ENCODE data around the gene STARD9.

DNA sequence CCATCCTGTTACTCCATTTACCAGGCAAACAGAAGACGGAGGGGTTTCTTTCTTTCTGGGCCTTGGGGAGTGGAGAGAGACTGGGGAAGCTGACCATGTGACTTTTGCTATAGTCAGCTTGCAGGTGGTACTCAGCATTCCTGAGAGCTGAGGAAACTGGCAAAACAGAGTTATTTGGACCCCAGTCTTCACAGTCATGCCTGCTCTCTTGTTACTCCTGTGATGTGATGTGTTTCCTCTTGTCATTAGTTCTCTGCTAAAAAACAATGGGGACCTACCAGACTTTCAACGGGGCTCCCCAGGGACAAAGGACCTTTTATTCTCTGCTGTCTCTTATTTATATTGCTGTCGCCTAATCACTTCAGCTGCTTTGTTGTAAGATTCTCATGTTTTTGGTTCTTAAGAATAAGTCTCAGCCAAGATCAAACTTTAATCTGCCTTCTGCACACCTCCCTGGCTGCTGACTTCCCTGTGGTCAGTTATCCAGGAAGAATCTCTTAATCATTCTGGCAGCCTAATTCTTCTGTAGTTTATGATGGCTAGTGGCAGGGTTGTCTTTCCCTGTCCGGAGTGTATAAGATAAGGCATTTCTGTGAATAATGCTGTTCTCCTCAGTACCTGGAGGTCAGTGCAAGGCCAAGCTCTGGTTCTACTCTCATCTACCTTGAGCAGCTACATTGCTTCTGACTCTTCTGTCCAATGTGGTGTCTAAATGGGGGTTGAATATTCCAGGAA, 8.8 kb downstream of the STARD9 start:
- TF ChIP-seq EZH2 (IDR thresholded peaks at IDR 0.05; ENCODE audit: insufficient read depth, poor library complexity, severe bottlenecking) (no peak), EZH2phosphoT487 (IDR thresholded peaks at IDR 0.05; ENCODE audit: insufficient read depth, low read depth) (no peak)

Data from GM23248 (cell line).